OCI-LY3 (cell line): ENCODE measurements around the gene TMEM187.
A peak's percentile ranks its signal among the peaks of the same experiment; 100 is the strongest.

Source experiments
- H2AFZ ChIP-seq: fragments of 200-600, 300-600 bp; shearing (Covaris generic); 2 replicates; pipeline ENCODE4 v1.6.0; 2014; ENCODE audit warnings: antibody characterized with exemption, low read depth, low read length
- H3K27ac ChIP-seq: fragments of 200-600, 300-600 bp; sonication (generic); 2 replicates; pipeline ENCODE4 v1.5.1; 2014; ENCODE audit warnings: mild to moderate bottlenecking, low read length, moderate library complexity, mixed read lengths
- H3K27me3 ChIP-seq: fragments of 200-600, 300-600 bp; sonication (generic); 2 replicates; pipeline ENCODE4 v1.6.1; 2014; ENCODE audit warnings: low read depth, low read length, mixed read lengths
- H3K36me3 ChIP-seq: fragments of 200-600, 300-600 bp; sonication (generic); replicated peaks from 2 replicates; pipeline ENCODE3; 2014; ENCODE audit warnings: low read depth, low read length, mixed read lengths
- H3K4me1 ChIP-seq: fragments of 300-600, 200-600 bp; sonication (generic); 2 replicates; pipeline ENCODE4 v1.6.1; 2014; ENCODE audit warnings: low read length, mixed read lengths
- H3K4me2 ChIP-seq: fragments of 200-600, 300-600 bp; sonication (generic); 2 replicates; pipeline ENCODE4 v1.6.1; 2014; ENCODE audit warnings: low read length, mixed read lengths
- H3K4me3 ChIP-seq: fragments of 300-600, 200-600 bp; sonication (generic); 2 replicates; pipeline ENCODE4 v1.5.1; 2014; ENCODE audit warnings: antibody characterized with exemption, mild to moderate bottlenecking, low read length, moderate library complexity
- H3K79me2 ChIP-seq: fragments of 300-600, 200-600 bp; shearing (Covaris generic); 2 replicates; pipeline ENCODE4 v1.6.1; 2014; ENCODE audit warnings: mild to moderate bottlenecking, low read length, mixed read lengths
- H3K9ac ChIP-seq: fragments of 300-600, 200-600 bp; shearing (Covaris generic); 2 replicates; pipeline ENCODE4 v1.6.0; 2014; ENCODE audit warnings: mild to moderate bottlenecking, low read length, moderate library complexity
- H3K9me3 ChIP-seq: fragments of 200-600, 300-600 bp; shearing (Covaris generic); 2 replicates; pipeline ENCODE4 v1.6.1; 2014; ENCODE audit warnings: low read length, mixed read lengths; ENCODE audit not compliant: insufficient read depth
- H4K20me1 ChIP-seq: fragments of 200-600, 300-600 bp; sonication (generic); 2 replicates; pipeline ENCODE4 v1.6.1; 2016; ENCODE audit warnings: low read length, mixed read lengths; ENCODE audit not compliant: insufficient read depth
- EZH2phosphoT487 ChIP-seq: fragments of 200-600 bp; shearing (Covaris generic); IDR thresholded peaks from 2 replicates; pipeline ENCODE4 v1.6.1; 2018; ENCODE audit warnings: antibody characterized with exemption, mixed run types, low read depth
- TF ChIP-seq, protein P1 (sequence below): fragments of 200-600, 300-600 bp; sonication (generic); IDR thresholded peaks from 2 replicates; pipeline ENCODE4 v1.5.1; 2014; ENCODE audit warnings: antibody characterized with exemption, low read length, low read depth

The TMEM187 gene

DNA sequence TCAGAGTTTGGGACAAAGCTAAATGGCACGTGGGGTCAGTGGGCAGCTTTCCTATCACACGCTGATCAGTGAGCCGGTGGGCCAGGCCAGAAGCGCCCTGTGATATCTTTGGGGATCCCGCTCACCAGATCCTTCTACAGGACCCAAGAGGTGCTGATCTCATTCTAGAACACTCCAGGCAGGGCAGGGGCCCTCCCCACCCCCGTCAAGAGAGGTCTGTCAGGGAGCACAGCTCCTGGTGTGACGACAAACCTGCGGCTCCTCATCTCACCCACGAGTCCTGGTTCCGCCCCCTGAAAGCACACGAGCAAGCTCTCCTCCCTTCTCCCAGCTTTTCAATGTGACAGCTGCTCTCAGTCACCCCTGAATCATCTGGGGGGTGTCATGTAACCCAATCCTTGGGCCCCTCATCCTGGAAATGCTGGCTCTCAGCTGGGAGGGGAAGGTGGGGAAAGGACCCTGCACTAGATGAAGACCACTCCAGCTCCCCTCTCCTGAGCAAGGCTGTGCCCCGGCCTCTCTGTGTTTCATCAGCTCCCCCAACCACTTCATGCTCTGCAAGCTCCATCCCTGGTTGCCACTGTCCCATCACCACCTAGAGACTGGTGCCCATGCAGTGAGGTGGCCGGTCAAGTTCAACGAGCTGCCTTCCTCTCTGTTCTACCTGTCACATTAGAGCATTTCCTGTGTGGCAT is 5.6 kb upstream of the TMEM187 start:
- 0 out of 2 replicates have a peak overlapping the region, but pooled peaks have one; percentile 97 for H3K4me3 ChIP-seq
- 0 out of 2 replicates have a peak overlapping the region, but pooled peaks have one; percentile 10 for H3K27ac ChIP-seq
- no peak for TF ChIP-seq EZH2phosphoT487
- TF ChIP-seq, protein P1, sequence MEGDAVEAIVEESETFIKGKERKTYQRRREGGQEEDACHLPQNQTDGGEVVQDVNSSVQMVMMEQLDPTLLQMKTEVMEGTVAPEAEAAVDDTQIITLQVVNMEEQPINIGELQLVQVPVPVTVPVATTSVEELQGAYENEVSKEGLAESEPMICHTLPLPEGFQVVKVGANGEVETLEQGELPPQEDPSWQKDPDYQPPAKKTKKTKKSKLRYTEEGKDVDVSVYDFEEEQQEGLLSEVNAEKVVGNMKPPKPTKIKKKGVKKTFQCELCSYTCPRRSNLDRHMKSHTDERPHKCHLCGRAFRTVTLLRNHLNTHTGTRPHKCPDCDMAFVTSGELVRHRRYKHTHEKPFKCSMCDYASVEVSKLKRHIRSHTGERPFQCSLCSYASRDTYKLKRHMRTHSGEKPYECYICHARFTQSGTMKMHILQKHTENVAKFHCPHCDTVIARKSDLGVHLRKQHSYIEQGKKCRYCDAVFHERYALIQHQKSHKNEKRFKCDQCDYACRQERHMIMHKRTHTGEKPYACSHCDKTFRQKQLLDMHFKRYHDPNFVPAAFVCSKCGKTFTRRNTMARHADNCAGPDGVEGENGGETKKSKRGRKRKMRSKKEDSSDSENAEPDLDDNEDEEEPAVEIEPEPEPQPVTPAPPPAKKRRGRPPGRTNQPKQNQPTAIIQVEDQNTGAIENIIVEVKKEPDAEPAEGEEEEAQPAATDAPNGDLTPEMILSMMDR: no peak
- H3K4me1 ChIP-seq: peaks cover 27% of the 10 kb centered on the region
- H3K27me3 ChIP-seq: no peaks in the 10 kb centered on the region
- H2AFZ ChIP-seq: no peak overlapping the region
- peak overlapping the region; percentile 98 for H3K4me2 ChIP-seq
- H3K79me2 ChIP-seq: peaks cover 93% of the 10 kb centered on the region
- no peak overlapping the region for H3K9ac ChIP-seq
- H3K36me3 ChIP-seq: peaks cover 36% of the 10 kb centered on the region
- peaks cover 60% of the 10 kb centered on the region for H4K20me1 ChIP-seq
- H3K9me3 ChIP-seq: no peaks in the 10 kb centered on the region

DNA sequence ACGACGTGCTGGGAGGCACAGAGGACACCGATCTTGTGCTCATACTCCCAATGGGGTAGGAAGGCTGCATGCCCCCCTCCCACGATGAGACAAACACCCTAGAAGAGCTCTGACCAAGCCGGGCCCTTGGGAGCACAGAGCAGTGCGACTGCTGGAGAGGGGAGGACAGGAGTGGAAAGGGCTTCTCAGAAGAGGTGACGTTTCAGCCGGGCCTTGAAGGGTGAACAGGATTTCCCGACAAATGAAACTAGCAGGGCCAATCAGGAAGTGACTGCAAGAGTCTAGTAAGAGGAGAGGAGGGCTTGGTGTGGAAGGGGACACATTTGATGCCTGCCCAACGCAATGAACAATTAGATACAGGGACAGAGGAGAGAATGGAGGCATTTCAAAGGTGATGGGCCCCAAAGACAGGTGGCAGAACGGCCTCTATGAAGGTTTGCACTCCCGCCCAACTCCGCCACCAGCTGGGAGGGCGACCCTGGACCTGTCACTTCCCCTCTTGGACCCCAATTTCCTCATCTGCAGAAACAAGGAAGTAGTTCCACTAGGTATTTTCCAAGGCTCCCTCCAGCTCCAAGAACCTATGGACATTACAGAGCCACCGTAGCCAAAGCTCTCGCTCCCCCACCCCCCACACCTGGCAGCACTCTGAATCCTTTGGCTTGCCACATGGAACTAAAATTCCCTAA is 4.9 kb upstream of the TMEM187 start:
- H3K9ac ChIP-seq: peak overlapping the region; percentile 100; the same call in 1 of the 2 replicates

GRCh38 chrX:153968255-153968654 is 4.3 kb upstream of the TMEM187 start:
- Histone ChIP-seq H3K4me1 (peaks cover 27% of the 10 kb centered on the region), H3K4me3 (peak overlapping the region; percentile 97), H3K4me2 (peak overlapping the region; percentile 98), H3K27me3 (no peaks in the 10 kb centered on the region), H3K9ac (peak overlapping the region; percentile 100), H4K20me1 (peaks cover 60% of the 10 kb centered on the region), H2AFZ (no peak overlapping the region), H3K79me2 (peaks cover 86% of the 10 kb centered on the region), H3K36me3 (peaks cover 25% of the 10 kb centered on the region), H3K9me3 (no peaks in the 10 kb centered on the region), H3K27ac (peak overlapping the region; percentile 98)
- TF ChIP-seq, protein P1: no peak
- TF ChIP-seq EZH2phosphoT487: no peak

More for the DNA sequence above, 4.9 kb upstream of the TMEM187 start:
- TF ChIP-seq, protein P1: no peak
- no peak for TF ChIP-seq EZH2phosphoT487
- peak overlapping the region; percentile 98 for H3K4me2 ChIP-seq
- H3K79me2 ChIP-seq: peaks cover 89% of the 10 kb centered on the region
- H3K27me3 ChIP-seq: no peaks in the 10 kb centered on the region
- peak overlapping the region; percentile 97; the same call in 1 of the 2 replicates for H3K4me3 ChIP-seq
- H3K4me1 ChIP-seq: peaks cover 27% of the 10 kb centered on the region
- no peak overlapping the region for H2AFZ ChIP-seq
- H3K9me3 ChIP-seq: no peaks in the 10 kb centered on the region
- H3K27ac ChIP-seq: peak overlapping the region; percentile 10
- peaks cover 29% of the 10 kb centered on the region for H3K36me3 ChIP-seq
- peaks cover 60% of the 10 kb centered on the region for H4K20me1 ChIP-seq

GRCh38 chrX:153968754-153969124 is 3.8 kb upstream of the TMEM187 start:
- Histone ChIP-seq H3K9ac (peak overlapping the region; percentile 100), H3K4me3 (peak overlapping the region; percentile 97), H3K4me2 (peak overlapping the region; percentile 98), H3K9me3 (no peaks in the 10 kb centered on the region), H3K4me1 (peaks cover 32% of the 10 kb centered on the region), H4K20me1 (peaks cover 60% of the 10 kb centered on the region), H3K79me2 (peaks cover 86% of the 10 kb centered on the region), H3K36me3 (peaks cover 23% of the 10 kb centered on the region), H3K27me3 (no peaks in the 10 kb centered on the region), H3K27ac (peak overlapping the region; percentile 98), H2AFZ (no peak overlapping the region)
- TF ChIP-seq, protein P1: peak; percentile 30; the same call in 1 of the 2 replicates
- TF ChIP-seq EZH2phosphoT487: no peak
